H4 (cell line): ENCODE results near the gene ELF1. TPM values are rescaled to one million over a fixed set of nuclear protein-coding genes. Genes with fewer than 3 reads are reported as not detected.
"Not testable (repeated sequence)": the region's sequence is repeated elsewhere in the genome, so short reads cannot be mapped to it uniquely, and the experiment has no call there.

Source experiments
- DNase-seq: peaks from one replicate; pipeline ENCODE4 v3.0.0-alpha.2; 2015; ENCODE audit warnings: low spot score
- total RNA-seq: library from RNA; depleted of rRNA; stranded (reverse); fragments of >200 nt; shearing (Covaris generic); gene quantifications from 2 replicates; pipeline ENCODE4 v1.2.3, GENCODE V29; 2014

The ELF1 gene
- total RNA-seq, 1 experiment from 2014 or later, result 17.3 TPM

DNA sequence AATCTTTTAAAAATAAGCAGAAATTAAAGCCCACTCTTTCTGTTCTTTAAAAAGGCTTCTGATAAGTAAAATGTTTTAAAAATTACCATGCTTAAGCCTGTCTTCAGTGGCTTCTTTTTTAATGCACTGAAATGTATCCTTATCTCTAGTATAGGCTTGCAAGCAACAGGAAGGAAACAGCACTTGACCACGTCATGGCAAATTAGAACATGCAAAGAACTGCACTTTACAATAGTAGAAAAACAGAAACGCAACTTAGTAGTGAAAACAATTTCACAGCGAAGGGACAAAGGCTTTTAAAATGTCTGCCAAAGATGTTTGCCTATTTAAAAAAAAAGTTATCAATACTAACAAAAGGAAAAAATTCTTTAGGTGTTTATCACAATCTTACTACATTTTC is 36.3 kb downstream of the ELF1 start:
- DNase-seq, result peak; percentile 4

DNA sequence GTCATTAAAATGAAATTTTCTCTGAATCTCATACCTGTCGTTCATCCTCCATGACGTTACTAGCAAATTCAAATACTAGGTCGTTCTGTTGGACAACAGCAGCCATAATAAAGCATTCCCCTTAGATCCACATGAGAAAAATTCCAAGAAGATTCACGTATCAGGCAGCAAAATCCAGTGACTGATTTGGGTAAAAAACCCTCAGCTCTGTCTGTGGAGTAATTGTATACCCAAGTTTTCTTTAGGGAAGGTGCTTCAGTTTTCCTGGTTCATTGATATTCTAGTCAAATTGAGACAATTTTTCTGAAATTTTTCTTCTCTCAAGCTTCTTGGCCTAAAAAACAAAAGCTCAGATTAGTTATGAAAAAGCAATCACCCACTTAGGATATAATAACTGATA is 37.2 kb downstream of the ELF1 start:
- no peak for DNase-seq

GRCh38 chr13:40981361-40981760 is 37.8 kb downstream of the ELF1 start:
- DNase-seq, result no peak

- no peak for DNase-seq
Observed at GRCh38 chr13:40980461-40980860, 38.7 kb downstream of the ELF1 start.

DNA sequence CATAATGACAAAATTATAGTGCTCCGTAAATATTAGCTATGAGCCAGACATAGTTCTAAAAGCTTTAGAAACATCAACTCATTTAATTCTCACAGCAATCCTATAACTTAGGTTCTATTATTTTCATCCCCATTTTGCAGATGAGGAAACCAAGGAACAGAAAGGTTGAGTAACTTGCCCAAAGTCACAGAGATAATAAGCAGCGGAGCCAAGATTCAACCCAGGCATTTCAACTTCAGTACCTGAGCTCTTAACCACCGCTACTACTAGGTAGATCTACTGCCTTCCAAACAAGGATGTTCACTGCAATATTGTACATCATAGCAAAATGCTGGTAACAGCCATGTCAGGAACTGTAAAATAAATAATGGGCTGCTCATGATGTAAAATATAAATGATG is 39.9 kb downstream of the ELF1 start:
- no peak for DNase-seq

GRCh38 chr13:40978109-40978508 is 41.0 kb downstream of the ELF1 start:
- not testable (repeated sequence) for DNase-seq

DNA sequence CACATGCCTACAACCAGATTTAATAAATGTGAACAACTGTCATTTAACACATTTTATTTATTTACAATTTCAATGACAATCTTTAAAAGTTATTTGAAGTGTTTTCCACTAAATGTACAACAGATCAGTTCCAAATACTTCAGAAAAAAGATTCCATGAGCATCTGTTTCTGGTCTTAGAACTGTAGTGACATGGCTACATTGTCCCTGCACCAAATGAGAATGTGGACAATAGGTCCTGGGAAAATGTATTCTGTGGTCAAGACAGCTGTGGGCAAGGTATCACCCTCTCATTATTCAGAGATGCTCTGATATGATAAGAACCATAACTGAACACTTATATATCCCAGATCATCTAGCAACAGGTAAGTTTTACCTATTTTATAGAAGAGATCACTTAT is 43.7 kb downstream of the ELF1 start:
- no peak for DNase-seq

GRCh38 chr13:40974460-40975407 is 44.4 kb downstream of the ELF1 start:
- DNase-seq, result peak; percentile 23

DNA sequence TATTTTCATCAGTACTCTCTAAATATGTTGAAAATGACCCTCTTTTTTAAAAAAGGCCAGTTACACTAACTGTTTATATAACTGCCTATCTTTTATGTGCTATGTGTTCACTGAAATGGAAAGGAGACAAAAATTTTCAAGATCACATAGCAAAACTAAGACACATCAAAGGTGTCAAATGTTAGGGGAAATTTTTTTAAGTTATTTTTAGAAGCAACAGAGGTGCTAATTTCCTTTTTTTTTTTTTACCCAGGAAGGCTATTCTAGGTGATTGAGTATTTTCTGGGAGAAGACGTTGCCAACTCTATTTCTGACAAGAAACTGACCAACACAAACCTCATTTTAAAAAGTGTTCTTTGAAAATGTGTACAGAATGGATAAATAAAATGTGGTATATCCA is 45.7 kb downstream of the ELF1 start:
- DNase-seq, result no peak

GRCh38 chr13:40971321-40971720 is 47.8 kb downstream of the ELF1 start:
- DNase-seq, result no peak

- DNase-seq, result no peak
Observed at GRCh38 chr13:40970803-40971202, 48.3 kb downstream of the ELF1 start.

DNA sequence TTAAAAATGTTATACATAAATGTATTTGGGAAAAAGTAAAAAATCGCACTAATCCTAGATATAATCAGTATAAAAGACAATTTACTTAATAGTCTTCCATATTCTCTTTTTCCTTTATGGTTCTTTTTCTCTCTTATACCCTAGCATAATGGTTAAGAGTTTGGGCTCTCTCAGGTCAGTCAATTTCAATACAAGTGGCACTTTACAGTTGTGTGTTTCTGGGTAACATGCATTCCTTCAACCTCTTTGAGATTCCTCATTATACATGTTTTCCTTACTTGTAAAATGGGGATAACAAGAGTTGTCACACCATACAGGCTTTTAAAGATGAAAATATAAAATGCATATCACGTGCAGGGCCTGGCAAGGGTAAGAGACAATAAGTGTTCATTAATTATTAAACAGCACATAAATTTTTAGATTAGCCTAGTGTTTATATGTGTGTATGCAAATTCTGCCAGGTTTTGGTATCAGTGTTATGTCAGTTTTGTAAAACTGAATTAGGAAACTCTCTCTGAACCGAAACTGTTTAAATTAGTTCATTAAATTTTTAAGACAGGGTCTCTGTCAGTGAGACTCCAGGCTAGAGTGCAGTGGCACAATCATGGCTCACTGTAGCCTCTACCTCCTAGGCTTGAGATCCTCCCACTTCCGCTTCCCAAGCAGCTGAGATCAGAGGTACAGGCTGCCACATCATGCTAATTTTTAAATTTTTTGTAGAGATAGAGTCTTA is 49.8 kb downstream of the ELF1 start:
- DNase-seq, result no peak

DNA sequence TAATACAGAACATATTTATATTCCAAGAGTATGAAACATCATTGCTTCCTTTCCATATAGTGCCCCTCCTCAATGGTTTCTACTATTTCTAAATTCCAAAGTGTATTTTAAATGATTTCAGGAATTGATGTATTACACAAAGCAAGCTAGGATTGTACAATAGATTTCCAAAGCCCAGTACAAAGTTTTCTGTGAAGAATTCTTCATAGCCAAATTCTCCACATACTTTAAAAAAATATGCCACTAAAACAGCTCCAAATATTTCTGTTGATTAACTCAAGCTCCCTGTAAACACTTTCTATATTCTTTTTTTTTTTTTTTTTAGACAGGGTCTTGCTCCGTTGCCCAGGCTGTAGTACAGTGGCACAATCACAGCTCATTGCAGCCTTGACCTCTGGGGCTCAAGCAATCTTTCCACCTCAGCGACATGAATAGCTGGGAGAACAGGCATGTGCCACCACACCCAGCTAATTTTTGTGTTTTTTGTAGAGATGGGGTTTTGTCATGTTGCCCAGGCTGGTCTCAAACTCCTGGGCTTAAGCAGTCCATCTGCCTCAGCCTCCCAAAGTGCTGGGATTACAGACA is 50.6 kb downstream of the ELF1 start:
- DNase-seq, result no peak

- no peak for DNase-seq
Observed at GRCh38 chr13:40966298-40966697, 52.8 kb downstream of the ELF1 start.

DNA sequence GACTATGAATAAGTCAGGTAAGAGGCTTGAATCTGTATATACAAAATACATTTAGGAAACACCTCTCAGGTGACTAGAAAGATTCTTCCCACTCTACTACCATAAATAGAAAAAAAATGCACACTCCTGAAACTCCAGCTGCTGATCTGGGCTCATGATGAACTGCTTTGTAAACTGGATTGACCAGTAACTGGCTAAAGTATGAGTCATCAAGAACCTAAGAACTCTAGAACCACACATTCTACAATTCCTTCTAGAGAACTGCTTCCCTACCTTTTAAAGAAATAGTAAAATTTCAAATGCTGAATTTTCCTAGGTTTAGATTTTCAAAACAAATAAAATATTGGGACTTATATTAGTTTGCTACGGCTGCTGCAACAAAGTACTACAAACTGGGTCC is 55.2 kb downstream of the ELF1 start:
- peak; percentile 7 for DNase-seq

GRCh38 chr13:40961826-40962225 is 57.3 kb downstream of the ELF1 start:
- no peak for DNase-seq

DNA sequence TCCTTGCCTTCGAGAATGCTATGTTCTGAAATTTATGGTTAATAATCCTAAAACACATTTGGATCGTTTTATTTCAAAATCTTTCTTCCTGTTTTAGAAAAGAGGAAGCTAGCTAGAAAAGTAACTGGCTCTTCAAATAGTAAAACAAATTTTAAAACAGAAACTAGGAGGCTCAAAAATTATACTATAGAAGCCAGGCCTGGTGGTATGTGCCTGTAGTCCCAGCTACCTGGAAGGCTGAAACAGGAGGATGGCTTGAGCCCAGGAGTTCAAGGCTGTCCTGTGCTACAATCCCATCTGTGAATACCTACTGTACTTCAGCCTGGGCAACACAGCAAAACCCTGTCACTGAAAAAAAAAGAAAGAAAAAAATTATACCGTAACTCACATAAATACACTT is 57.9 kb downstream of the ELF1 start:
- no peak for DNase-seq

DNA sequence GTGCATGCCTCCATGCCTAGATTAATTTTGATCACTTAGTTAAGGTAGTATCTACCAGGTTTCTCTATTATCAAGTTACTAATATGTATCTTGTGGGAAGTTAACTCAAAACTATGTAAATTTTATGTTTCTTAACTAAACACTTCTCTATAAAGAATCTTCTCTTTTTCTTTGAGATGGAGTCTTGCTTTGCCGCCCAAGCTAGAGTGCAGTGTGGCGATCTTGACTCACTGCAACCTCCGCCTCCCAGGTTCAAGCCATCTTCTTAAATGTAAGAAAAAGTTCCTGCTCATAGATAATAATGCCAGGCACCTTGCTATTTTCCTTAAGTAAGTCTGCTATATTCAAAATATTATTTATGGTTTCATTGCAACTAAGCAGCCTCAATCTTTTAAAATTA is 58.4 kb downstream of the ELF1 start:
- DNase-seq, result no peak

GRCh38 chr13:40958655-40959054 is 60.5 kb downstream of the ELF1 start:
- no peak for DNase-seq

DNA sequence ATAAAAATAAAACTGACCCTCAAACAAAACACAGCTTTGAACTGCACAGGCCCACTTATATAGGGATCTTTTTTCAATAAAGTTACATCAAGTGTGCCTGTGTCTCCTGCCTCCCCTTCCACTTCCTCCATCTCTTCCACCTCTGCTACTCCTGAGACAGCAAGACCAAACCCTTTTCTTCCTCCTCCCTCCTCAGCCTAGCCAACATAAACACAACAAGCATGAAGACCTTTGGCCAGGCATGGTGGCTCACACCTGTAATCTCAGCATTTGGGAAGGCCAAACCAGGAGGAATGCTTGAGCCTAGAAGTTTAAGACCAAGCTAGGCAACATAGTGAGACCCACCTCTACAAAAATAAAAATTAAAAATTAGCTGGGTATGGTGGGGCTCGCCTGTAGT is 72.6 kb downstream of the ELF1 start:
- DNase-seq, result no peak

DNA sequence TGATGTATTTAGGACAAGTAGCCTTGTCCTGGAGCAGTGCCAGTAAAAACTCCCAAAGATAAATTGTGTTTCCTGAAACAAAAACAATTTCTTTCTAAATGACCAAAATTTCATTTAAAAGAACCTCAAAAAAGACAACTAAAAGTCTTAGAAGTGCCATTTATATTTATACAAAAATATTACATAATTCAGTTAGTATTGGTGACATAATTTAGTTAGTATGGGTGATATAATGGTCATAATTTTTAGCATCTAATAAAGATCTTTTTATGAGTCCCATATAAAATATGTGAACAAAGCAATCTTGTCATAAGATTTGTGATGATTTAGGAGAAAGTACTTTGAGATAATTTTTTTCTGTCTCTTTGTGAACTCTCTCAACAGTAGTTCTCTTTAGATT is 76.0 kb downstream of the ELF1 start:
- DNase-seq, result no peak

- no peak for DNase-seq
Observed at GRCh38 chr13:40941581-40941980, 77.5 kb downstream of the ELF1 start.

DNA sequence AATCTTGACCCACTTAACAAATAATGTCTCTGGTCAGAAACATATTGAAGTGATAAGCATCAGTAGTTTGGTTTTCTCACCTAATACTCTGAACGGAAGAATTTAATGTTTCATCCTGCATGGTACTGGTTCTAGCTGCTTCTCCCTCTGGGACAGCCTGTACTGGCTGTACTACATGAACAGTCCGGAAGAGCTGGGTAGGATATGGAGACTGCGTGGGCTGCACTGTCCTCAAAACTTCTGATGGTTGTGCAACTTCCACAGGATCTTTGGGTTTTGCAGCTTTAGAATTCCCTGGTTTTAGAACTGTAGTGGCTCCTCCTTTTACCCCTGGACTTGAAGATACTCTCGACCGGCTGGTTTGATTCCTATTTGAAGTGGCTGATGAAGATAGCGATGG is 78.3 kb downstream of the ELF1 start:
- no peak for DNase-seq
